Measurements from ENCODE around the gene MUC2. TPM values are rescaled to one million over a fixed set of nuclear protein-coding genes. Genes with fewer than 3 reads are reported as not detected.

Gene MUC2
- total and polyA plus RNA-seq, 2 experiments from 2014 or later = not detected

DNA sequence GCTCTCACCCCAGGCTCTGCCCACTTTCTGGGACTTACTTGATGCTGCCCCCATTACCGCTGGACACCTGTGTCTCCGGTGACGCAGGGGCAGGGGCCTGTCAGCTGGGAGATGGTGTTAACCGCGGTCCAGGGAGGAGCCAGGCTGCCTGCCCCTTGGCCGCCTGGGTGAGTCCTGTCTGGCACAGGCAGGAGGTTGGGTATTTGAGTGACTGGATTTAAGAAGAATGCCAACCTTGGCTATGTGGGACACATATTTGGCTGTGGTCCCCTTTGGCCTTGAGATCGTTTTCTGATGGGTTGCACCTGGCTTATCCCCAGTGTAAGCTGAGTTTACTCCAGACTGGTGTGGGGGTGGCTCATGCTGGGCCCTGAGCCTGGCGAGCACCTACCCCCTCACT, 40.7 kb upstream of the MUC2 start (continued):
- TF ChIP-seq CREB1 (CRISPR knock-in tag; IDR thresholded peaks at IDR 0.05; ENCODE audit: low read depth) (no peak), STAT1 (IDR thresholded peaks at IDR 0.05; ENCODE audit: unreplicated experiment) (no peak), POLR2AphosphoS5 (IDR thresholded peaks at IDR 0.05; ENCODE audit: low read depth) (no peak), ETS1 (IDR thresholded peaks at IDR 0.05) (no peak), CTCF (conservative IDR thresholded peaks at IDR 0.05; ENCODE audit: low read depth in 2 of 2) (no peak), NANOG (IDR thresholded peaks at IDR 0.05; ENCODE audit: borderline replicate concordance) (no peak), EZH2phosphoT487 (IDR thresholded peaks at IDR 0.05; ENCODE audit: unreplicated experiment) (no peak), ZNF114 (CRISPR knock-in tag; IDR thresholded peaks at IDR 0.05) (no peak)

- Histone ChIP-seq H3K79me2 (replicated peaks; ENCODE audit: insufficient read depth) (no peaks in the 10 kb centered on the region), H2AFZ (no peak overlapping the region), H3K36me3 (ENCODE audit: insufficient read depth) (no peaks in the 10 kb centered on the region), H3K4me3 (no peak overlapping the region), H3K27me3 (ENCODE audit: insufficient read depth) (no peaks in the 10 kb centered on the region), H3F3A (replicated peaks; ENCODE audit: low read depth) (no peaks in the 10 kb centered on the region), H3K4me2 (no peak overlapping the region), H3K4me1 (ENCODE audit: insufficient read depth) (no peaks in the 10 kb centered on the region), H4K20me1 (replicated peaks; ENCODE audit: insufficient read depth) (no peaks in the 10 kb centered on the region), H3K27ac (ENCODE audit: low read depth) (no peak overlapping the region), H3K9me2 (ENCODE audit: insufficient read depth) (no peaks in the 10 kb centered on the region)
- Mint-ChIP-seq H3K27ac (no peak overlapping the region), H3K4me3 (no peak overlapping the region), H3K9me3 (no peaks in the 10 kb centered on the region), H3K4me1 (no peaks in the 10 kb centered on the region), H3K27me3 (ENCODE audit: insufficient read depth, low read depth, poor library complexity) (peaks cover 10% of the 10 kb centered on the region), H3K36me3 (ENCODE audit: low read depth) (no peaks in the 10 kb centered on the region; the same call in 2 of the 3 replicates)
- ATAC-seq (peak; percentile 24), DNase-seq (ENCODE audit: low spot score) (no peak)
- TF ChIP-seq EZH2phosphoT487 (IDR thresholded peaks at IDR 0.05; ENCODE audit: unreplicated experiment) (no peak), ZNF331 (CRISPR knock-in tag; IDR thresholded peaks at IDR 0.05; ENCODE audit: low read depth) (no peak), NANOG (IDR thresholded peaks at IDR 0.05; ENCODE audit: borderline replicate concordance) (no peak), JUNB (IDR thresholded peaks at IDR 0.05; ENCODE audit: unreplicated experiment) (no peak)
- TF ChIP-seq, protein P1, sequence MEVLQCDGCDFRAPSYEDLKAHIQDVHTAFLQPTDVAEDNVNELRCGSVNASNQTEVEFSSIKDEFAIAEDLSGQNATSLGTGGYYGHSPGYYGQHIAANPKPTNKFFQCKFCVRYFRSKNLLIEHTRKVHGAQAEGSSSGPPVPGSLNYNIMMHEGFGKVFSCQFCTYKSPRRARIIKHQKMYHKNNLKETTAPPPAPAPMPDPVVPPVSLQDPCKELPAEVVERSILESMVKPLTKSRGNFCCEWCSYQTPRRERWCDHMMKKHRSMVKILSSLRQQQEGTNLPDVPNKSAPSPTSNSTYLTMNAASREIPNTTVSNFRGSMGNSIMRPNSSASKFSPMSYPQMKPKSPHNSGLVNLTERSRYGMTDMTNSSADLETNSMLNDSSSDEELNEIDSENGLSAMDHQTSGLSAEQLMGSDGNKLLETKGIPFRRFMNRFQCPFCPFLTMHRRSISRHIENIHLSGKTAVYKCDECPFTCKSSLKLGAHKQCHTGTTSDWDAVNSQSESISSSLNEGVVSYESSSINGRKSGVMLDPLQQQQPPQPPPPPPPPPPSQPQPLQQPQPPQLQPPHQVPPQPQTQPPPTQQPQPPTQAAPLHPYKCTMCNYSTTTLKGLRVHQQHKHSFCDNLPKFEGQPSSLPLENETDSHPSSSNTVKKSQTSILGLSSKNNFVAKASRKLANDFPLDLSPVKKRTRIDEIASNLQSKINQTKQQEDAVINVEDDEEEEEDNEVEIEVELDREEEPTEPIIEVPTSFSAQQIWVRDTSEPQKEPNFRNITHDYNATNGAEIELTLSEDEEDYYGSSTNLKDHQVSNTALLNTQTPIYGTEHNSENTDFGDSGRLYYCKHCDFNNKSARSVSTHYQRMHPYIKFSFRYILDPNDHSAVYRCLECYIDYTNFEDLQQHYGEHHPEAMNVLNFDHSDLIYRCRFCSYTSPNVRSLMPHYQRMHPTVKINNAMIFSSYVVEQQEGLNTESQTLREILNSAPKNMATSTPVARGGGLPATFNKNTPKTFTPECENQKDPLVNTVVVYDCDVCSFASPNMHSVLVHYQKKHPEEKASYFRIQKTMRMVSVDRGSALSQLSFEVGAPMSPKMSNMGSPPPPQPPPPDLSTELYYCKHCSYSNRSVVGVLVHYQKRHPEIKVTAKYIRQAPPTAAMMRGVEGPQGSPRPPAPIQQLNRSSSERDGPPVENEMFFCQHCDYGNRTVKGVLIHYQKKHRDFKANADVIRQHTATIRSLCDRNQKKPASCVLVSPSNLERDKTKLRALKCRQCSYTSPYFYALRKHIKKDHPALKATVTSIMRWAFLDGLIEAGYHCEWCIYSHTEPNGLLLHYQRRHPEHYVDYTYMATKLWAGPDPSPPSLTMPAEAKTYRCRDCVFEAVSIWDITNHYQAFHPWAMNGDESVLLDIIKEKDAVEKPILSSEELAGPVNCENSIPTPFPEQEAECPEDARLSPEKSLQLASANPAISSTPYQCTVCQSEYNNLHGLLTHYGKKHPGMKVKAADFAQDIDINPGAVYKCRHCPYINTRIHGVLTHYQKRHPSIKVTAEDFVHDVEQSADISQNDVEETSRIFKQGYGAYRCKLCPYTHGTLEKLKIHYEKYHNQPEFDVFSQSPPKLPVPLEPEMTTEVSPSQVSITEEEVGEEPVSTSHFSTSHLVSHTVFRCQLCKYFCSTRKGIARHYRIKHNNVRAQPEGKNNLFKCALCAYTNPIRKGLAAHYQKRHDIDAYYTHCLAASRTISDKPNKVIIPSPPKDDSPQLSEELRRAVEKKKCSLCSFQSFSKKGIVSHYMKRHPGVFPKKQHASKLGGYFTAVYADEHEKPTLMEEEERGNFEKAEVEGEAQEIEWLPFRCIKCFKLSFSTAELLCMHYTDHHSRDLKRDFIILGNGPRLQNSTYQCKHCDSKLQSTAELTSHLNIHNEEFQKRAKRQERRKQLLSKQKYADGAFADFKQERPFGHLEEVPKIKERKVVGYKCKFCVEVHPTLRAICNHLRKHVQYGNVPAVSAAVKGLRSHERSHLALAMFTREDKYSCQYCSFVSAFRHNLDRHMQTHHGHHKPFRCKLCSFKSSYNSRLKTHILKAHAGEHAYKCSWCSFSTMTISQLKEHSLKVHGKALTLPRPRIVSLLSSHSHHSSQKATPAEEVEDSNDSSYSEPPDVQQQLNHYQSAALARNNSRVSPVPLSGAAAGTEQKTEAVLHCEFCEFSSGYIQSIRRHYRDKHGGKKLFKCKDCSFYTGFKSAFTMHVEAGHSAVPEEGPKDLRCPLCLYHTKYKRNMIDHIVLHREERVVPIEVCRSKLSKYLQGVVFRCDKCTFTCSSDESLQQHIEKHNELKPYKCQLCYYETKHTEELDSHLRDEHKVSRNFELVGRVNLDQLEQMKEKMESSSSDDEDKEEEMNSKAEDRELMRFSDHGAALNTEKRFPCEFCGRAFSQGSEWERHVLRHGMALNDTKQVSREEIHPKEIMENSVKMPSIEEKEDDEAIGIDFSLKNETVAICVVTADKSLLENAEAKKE (CRISPR knock-in tag; IDR thresholded peaks at IDR 0.05) = no peak
These were observed 40.0 kb upstream of the MUC2 start for GRCh38 chr11:1034456-1035295.
